ENCODE measurements around the gene PLCD4.

Gene PLCD4

GRCh38 chr2:218607436-218608115 is at the start of gene PLCD4:
Gene PLCD4 (plus strand): TSS chr2:218607899. CDS start chr2:218615740, 7,841 bp downstream.
- no peaks in the 10 kb centered on the region for H3K36me3 ChIP-seq (ENCODE audit: insufficient read depth, low read length)
- H3K4me1 ChIP-seq (ENCODE audit: insufficient read depth, low read length) = 0 out of 2 replicates have a peak, but pooled peaks cover 4% of the 10 kb centered on the region
- no peaks in the 10 kb centered on the region for H3K9me3 ChIP-seq (ENCODE audit: control insufficient read depth, insufficient read depth, low read length)
- no peak within 1 kb of the TSS for H3K9ac ChIP-seq (ENCODE audit: low read depth, low read length)

DNA sequence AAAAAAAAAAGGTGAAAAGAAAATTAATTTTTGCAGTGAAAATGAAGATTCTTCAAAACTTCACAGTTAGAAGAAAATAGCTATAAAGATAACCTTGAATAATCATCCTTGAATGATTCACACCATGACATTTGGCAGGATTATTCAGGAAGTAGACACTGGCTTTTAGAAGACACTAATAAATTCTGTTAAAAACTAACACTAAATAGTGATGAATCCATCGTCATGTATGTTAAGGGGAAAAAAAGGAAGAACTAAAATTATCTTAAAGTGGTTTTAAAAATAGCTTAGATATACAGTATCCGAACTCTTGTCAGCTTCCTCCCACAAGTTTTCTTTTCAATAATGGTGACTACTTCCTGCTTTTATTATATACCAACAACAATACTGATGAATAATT is 49.8 kb upstream of the PLCD4 start:
- H3K9ac ChIP-seq (ENCODE audit: low read depth, low read length) = no peak overlapping the region
- peaks cover 11% of the 10 kb centered on the region for H3K4me1 ChIP-seq (ENCODE audit: insufficient read depth, low read length)
- peaks cover 8% of the 10 kb centered on the region; the same call in 1 of the 2 replicates for H3K36me3 ChIP-seq (ENCODE audit: insufficient read depth, low read length)
- no peaks in the 10 kb centered on the region for H3K9me3 ChIP-seq (ENCODE audit: control insufficient read depth, insufficient read depth, low read length)

- Histone ChIP-seq H3K9ac (ENCODE audit: low read depth, low read length) (no peak overlapping the region), H3K4me1 (ENCODE audit: insufficient read depth, low read length) (peaks cover 11% of the 10 kb centered on the region), H3K36me3 (ENCODE audit: insufficient read depth, low read length) (peaks cover 3% of the 10 kb centered on the region; the same call in 1 of the 2 replicates), H3K9me3 (ENCODE audit: control insufficient read depth, insufficient read depth, low read length) (no peaks in the 10 kb centered on the region)
Observed at GRCh38 chr2:218558986-218559385, 48.7 kb upstream of the PLCD4 start.

DNA sequence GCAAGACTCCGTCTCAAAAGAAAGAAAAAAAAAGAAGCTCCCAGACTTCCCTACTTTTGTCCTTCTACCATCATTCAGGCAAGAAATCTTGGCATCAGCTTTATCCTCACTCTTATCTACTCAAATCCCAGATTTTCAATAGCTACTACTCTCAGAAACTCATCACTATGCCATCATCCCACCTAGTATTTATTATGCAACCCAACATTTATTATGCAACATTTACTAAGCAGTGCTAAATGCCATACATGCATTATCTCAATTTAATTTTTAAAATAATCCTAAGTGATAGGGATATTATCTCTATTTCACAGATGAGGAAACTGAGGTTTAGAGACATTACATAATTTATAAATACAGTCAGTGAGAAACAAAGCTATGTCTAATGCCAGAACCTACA is 43.6 kb upstream of the PLCD4 start:
- Histone ChIP-seq H3K4me1 (ENCODE audit: insufficient read depth, low read length) (peaks cover 3% of the 10 kb centered on the region; the same call in 1 of the 2 replicates), H3K9me3 (ENCODE audit: control insufficient read depth, insufficient read depth, low read length) (no peaks in the 10 kb centered on the region), H3K36me3 (ENCODE audit: insufficient read depth, low read length) (peaks cover under 1% of the 10 kb centered on the region; the same call in 1 of the 2 replicates), H3K9ac (ENCODE audit: low read depth, low read length) (no peak overlapping the region)

- peaks cover 12% of the 10 kb centered on the region; the same call in 1 of the 2 replicates for H3K4me1 ChIP-seq (ENCODE audit: insufficient read depth, low read length)
- no peaks in the 10 kb centered on the region; the same call in 1 of the 2 replicates for H3K36me3 ChIP-seq (ENCODE audit: insufficient read depth, low read length)
- no peaks in the 10 kb centered on the region for H3K9me3 ChIP-seq (ENCODE audit: control insufficient read depth, insufficient read depth, low read length)
- H3K9ac ChIP-seq (ENCODE audit: low read depth, low read length) = no peak overlapping the region
Observed at GRCh38 chr2:218566296-218566695, 41.4 kb upstream of the PLCD4 start.

- peaks cover 12% of the 10 kb centered on the region; the same call in 1 of the 2 replicates for H3K4me1 ChIP-seq (ENCODE audit: insufficient read depth, low read length)
- peak overlapping the region; percentile 83 for H3K9ac ChIP-seq (ENCODE audit: low read depth, low read length)
- H3K36me3 ChIP-seq (ENCODE audit: insufficient read depth, low read length) = peaks cover 2% of the 10 kb centered on the region; the same call in 1 of the 2 replicates
- no peaks in the 10 kb centered on the region for H3K9me3 ChIP-seq (ENCODE audit: control insufficient read depth, insufficient read depth, low read length)
Observed at GRCh38 chr2:218567797-218568189, 39.9 kb upstream of the PLCD4 start.

DNA sequence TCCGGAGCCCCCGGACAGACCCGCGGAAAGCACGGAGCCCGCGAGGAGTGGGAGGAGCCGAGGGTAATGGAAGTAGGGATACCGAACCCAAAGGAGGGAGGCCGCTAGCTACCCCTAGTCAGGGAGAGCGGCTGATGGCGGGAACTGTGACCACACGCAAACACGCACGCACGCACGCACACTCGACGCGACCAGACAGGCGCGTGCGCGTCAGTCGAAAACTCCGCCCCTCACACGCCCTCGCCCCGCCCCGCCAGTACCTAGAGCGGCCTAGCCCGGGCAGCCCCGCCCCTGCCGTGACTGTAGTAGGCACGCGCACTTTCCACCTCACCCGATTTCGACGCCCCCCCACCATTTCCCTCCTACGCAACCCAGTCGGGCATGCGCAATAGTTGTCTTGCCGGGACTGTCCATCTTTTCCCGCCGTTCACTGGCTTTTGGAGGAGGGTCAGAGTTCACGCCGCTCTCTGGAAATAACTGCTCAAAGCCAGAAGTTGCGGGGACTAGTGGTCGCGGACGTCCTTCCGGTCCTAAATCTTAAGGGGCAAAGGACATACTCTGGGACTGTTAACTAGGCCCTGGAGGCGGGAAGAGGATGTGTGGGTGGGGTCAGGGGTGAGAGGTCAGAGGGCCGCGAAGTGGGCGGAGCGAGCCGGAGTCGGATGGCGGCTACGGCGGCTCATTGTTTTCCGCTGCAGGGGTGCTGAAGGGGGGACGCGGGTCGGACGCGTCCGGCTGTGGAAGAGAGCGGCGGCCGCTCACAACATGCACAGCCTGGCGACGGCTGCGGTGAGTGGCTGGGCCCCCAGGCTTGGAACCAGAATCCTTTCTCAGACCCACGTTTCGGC is 39.3 kb upstream of the PLCD4 start, which contains the start of the genes CNOT9 and USP37:
CNOT9 (plus strand) TSS at position 650 of the 848 bp plus-strand sequence; CDS start at position 766, 116 bp downstream.
USP37 (minus strand) TSS at position 162 of the 848 bp plus-strand sequence. CDS start 9,698 bp downstream, outside the sequence.
- H3K36me3 ChIP-seq (ENCODE audit: insufficient read depth, low read length) = peaks cover 3% of the 10 kb centered on the region; the same call in 1 of the 2 replicates
- no peaks in the 10 kb centered on the region for H3K9me3 ChIP-seq (ENCODE audit: control insufficient read depth, insufficient read depth, low read length)
- peaks cover 12% of the 10 kb centered on the region; the same call in 1 of the 2 replicates for H3K4me1 ChIP-seq (ENCODE audit: insufficient read depth, low read length)
- H3K9ac ChIP-seq (ENCODE audit: low read depth, low read length) = peak within 1 kb of the TSS; percentile 83

- H3K9me3 ChIP-seq (ENCODE audit: control insufficient read depth, insufficient read depth, low read length) = no peaks in the 10 kb centered on the region
- H3K9ac ChIP-seq (ENCODE audit: low read depth, low read length) = peak overlapping the region; percentile 77
- peaks cover 12% of the 10 kb centered on the region; the same call in 1 of the 2 replicates for H3K4me1 ChIP-seq (ENCODE audit: insufficient read depth, low read length)
- H3K36me3 ChIP-seq (ENCODE audit: insufficient read depth, low read length) = peaks cover 6% of the 10 kb centered on the region; the same call in 1 of the 2 replicates
Observed at GRCh38 chr2:218569038-218569431, 38.7 kb upstream of the PLCD4 start.

GRCh38 chr2:218569661-218570500 is 37.8 kb upstream of the PLCD4 start:
- peaks cover 8% of the 10 kb centered on the region; the same call in 1 of the 2 replicates for H3K36me3 ChIP-seq (ENCODE audit: insufficient read depth, low read length)
- H3K4me1 ChIP-seq (ENCODE audit: insufficient read depth, low read length) = peaks cover 12% of the 10 kb centered on the region; the same call in 1 of the 2 replicates
- H3K9me3 ChIP-seq (ENCODE audit: control insufficient read depth, insufficient read depth, low read length) = no peaks in the 10 kb centered on the region
- H3K9ac ChIP-seq (ENCODE audit: low read depth, low read length) = peak overlapping the region; percentile 77

DNA sequence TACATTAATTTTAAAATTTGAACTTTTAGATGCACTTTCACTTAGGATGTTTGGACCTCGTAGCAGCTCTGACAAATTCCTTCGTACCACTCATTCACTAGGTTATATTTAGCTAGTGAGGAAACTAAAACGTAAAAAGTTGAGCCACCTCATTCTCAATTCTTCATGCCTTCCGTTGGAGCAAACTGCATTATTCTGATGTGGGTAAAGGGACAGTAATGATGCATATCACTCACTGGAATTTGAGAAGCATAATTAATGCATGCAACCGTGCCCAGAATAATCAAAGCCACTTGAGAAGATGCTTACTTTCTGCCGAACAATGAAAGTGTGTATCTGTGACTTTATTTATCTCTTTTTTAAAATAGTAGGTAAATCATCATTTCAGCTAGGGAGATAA is 36.8 kb upstream of the PLCD4 start:
- Histone ChIP-seq H3K36me3 (ENCODE audit: insufficient read depth, low read length) (peaks cover 8% of the 10 kb centered on the region; the same call in 1 of the 2 replicates), H3K9ac (ENCODE audit: low read depth, low read length) (no peak overlapping the region)

GRCh38 chr2:218576854-218577253 is 30.8 kb upstream of the PLCD4 start:
- H3K9me3 ChIP-seq (ENCODE audit: control insufficient read depth, insufficient read depth, low read length) = no peaks in the 10 kb centered on the region
- peaks cover 13% of the 10 kb centered on the region; the same call in 1 of the 2 replicates for H3K4me1 ChIP-seq (ENCODE audit: insufficient read depth, low read length)
- H3K9ac ChIP-seq (ENCODE audit: low read depth, low read length) = no peak overlapping the region
- H3K36me3 ChIP-seq (ENCODE audit: insufficient read depth, low read length) = peaks cover 8% of the 10 kb centered on the region; the same call in 1 of the 2 replicates

More for the DNA sequence above, 36.8 kb upstream of the PLCD4 start:
- Histone ChIP-seq H3K4me1 (ENCODE audit: insufficient read depth, low read length) (peaks cover 12% of the 10 kb centered on the region; the same call in 1 of the 2 replicates), H3K9me3 (ENCODE audit: control insufficient read depth, insufficient read depth, low read length) (no peaks in the 10 kb centered on the region)

GRCh38 chr2:218577482-218578220 is 30.0 kb upstream of the PLCD4 start:
- Histone ChIP-seq H3K9ac (ENCODE audit: low read depth, low read length) (no peak overlapping the region), H3K4me1 (ENCODE audit: insufficient read depth, low read length) (peaks cover 13% of the 10 kb centered on the region; the same call in 1 of the 2 replicates), H3K36me3 (ENCODE audit: insufficient read depth, low read length) (peaks cover 7% of the 10 kb centered on the region), H3K9me3 (ENCODE audit: control insufficient read depth, insufficient read depth, low read length) (no peaks in the 10 kb centered on the region)
